AG04450 (cell line): Measurements from ENCODE around the gene PCYT1B. TPM values are rescaled to one million over a fixed set of nuclear protein-coding genes. Genes with fewer than 3 reads are reported as not detected.

ENCODE experiments used
- CTCF ChIA-PET: fragments of 300-600, 350-600 bp; formaldehyde crosslinking; extraction: SDS; loops from one replicate; lab custom pipeline; 2022; ENCODE audit warnings: antibody characterized with exemption, inconsistent platforms; lab: Charles Lee
- POLR2A ChIA-PET: fragments of 350-600 bp; formaldehyde crosslinking; extraction: SDS; loops from one replicate; lab custom pipeline; 2021; ENCODE audit warnings: antibody characterized with exemption, inconsistent platforms; lab: Yijun Ruan, JAX
- DNase-seq: peaks from one replicate; pipeline ENCODE4 v3.0.0-alpha.2; 2011; ENCODE audit warnings: low read depth, low spot score
- H3K27ac ChIP-seq: one replicate; pipeline ENCODE4 v1.5.1; 2012; ENCODE audit warnings: low read depth, low read length, control low read depth
- H3K27me3 ChIP-seq: one replicate; pipeline ENCODE4 v1.6.0; 2012; ENCODE audit warnings: low read length; ENCODE audit not compliant: control insufficient read depth, insufficient read depth
- H3K4me3 ChIP-seq: 2 replicates; pipeline ENCODE4 v1.5.1; 2011; ENCODE audit warnings: mild to moderate bottlenecking, low read depth, low read length, control low read depth
- H3K9me3 ChIP-seq: 2 replicates; pipeline ENCODE4 v1.5.1; 2012; ENCODE audit warnings: low read length; ENCODE audit not compliant: control insufficient read depth, insufficient read depth
- polyA plus RNA-seq: library from polyadenylated mRNA; depleted of rRNA; stranded (reverse); fragments of >200 nt; gene quantifications from 2 replicates; pipeline ENCODE4 v1.2.3, GENCODE V29; 2011
- TF ChIP-seq, protein P1 (sequence below): IDR thresholded peaks from 2 replicates; pipeline ENCODE4 v1.5.1; 2011; ENCODE audit warnings: low read depth, low read length, control low read depth, inconsistent platforms

Gene PCYT1B
- polyA plus RNA-seq, 1 experiment: 0.10 TPM

DNA sequence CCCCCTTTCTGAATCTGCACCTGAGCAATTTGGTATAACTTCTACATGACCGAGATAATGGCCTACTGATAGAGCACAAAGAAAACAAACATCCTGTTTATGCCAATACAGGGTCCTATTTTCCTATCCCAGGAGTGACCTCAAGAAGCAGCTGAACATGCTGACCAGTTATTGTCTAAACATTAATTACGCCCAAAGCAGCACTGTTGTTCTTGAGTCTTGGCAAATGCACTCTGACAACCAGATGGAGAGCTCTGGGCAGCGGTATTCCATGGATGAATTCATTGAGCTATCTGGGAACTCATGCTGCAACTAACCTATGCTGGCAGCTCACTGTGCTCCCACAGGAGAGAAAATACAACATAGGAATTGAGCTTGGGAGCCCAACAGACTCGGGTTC, 52.6 kb downstream of the PCYT1B start:
- no peaks in the 10 kb centered on the region for H3K27me3 ChIP-seq
- ChIA-PET POLR2A (no interaction called here), CTCF (no interaction called here)

DNA sequence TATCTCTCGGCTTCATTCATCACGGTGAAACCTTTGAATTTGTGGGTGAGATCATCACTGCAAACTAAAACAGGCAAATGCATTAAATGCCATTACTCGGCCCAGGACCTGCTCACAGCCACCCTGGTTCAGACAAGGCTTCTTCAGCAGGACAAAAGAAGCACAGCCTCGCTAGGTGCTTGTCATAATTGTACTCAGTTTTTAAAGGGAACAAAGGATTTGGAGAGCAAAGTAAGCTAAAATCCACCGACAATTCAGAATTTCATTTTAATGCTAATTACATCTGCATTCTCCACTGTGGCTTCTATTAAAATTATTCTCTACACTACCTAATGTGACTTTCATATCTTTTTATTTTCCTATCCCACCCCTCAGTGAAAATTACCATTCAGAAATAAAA, 57.0 kb downstream of the PCYT1B start:
- TF ChIP-seq, protein P1, sequence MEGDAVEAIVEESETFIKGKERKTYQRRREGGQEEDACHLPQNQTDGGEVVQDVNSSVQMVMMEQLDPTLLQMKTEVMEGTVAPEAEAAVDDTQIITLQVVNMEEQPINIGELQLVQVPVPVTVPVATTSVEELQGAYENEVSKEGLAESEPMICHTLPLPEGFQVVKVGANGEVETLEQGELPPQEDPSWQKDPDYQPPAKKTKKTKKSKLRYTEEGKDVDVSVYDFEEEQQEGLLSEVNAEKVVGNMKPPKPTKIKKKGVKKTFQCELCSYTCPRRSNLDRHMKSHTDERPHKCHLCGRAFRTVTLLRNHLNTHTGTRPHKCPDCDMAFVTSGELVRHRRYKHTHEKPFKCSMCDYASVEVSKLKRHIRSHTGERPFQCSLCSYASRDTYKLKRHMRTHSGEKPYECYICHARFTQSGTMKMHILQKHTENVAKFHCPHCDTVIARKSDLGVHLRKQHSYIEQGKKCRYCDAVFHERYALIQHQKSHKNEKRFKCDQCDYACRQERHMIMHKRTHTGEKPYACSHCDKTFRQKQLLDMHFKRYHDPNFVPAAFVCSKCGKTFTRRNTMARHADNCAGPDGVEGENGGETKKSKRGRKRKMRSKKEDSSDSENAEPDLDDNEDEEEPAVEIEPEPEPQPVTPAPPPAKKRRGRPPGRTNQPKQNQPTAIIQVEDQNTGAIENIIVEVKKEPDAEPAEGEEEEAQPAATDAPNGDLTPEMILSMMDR: no peak
- H3K4me3 ChIP-seq: no peak overlapping the region
- POLR2A ChIA-PET: no interaction called here
- DNase-seq: no peak
- CTCF ChIA-PET: no interaction called here
- H3K9me3 ChIP-seq: no peaks in the 10 kb centered on the region
- no peak overlapping the region for H3K27ac ChIP-seq
- no peaks in the 10 kb centered on the region for H3K27me3 ChIP-seq

More for the DNA sequence above, 52.6 kb downstream of the PCYT1B start:
- no peaks in the 10 kb centered on the region for H3K9me3 ChIP-seq
- H3K27ac ChIP-seq: no peak overlapping the region
- no peak overlapping the region for H3K4me3 ChIP-seq
- no peak for DNase-seq
- TF ChIP-seq, protein P1: no peak

DNA sequence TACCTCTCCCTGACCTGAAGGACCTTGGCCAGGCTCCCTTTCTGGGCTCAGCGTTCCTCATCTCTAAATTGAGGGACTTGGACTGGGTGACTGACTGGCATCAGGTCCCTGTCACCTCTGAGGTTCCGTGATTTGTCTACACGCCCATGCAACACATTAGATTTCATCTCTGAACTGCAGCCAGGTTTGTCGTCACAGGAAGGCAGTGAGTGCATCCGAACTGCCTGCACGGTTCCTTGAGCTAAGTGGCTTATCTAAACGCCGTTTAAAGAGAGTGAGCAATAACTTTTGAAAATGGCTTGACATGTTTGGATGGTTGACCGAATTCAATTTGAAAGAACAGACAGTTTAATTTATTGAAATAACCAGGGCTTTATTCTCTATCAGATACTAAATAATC, 70.1 kb downstream of the PCYT1B start:
- no peak for DNase-seq
- Histone ChIP-seq H3K27me3 (no peaks in the 10 kb centered on the region), H3K4me3 (no peak overlapping the region), H3K9me3 (no peaks in the 10 kb centered on the region), H3K27ac (no peak overlapping the region)
- ChIA-PET POLR2A (no interaction called here), CTCF (no interaction called here)
- TF ChIP-seq, protein P1: no peak

DNA sequence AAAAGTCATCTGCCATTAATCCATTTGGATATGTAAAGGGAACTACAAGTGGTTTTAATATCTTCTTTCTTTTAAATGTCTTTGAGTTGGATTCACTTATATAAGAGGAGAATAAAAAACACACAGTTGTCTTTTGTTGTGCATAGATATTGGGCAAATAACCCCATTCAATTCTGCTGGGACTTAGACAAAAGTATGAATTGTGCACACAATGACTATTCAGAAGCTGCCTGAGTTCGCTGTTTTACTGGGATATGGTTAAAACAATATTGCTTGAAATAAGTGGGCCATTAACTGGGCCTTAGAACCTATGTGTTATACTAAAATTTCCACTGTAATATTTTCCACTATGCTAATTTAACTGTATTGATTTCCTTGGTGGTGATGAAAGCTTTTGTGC, 71.7 kb downstream of the PCYT1B start:
- no peak overlapping the region for H3K4me3 ChIP-seq
- H3K9me3 ChIP-seq: no peaks in the 10 kb centered on the region
- CTCF ChIA-PET: no interaction called here
- TF ChIP-seq, protein P1: no peak
- no peaks in the 10 kb centered on the region for H3K27me3 ChIP-seq
- DNase-seq: no peak
- no peak overlapping the region for H3K27ac ChIP-seq
- POLR2A ChIA-PET: no interaction called here

DNA sequence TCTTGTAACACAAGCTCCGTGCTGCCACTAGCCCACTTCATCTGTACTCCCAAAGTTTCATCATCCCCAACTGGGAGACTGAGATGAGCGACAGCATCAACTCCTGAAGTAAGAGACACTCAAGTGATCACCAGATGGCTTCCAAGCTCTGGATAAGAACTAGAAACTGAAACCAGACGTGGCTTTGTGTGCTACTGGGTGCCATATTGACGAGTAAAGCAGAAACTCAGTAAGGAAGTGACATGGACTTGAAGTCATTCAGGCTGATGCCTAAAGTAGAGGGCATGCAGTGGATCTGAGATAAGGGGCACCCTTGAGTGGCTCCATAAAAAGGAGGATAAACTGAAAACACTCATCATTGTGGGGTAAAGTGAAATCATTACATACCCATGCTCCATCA, 72.4 kb downstream of the PCYT1B start:
- no peak for DNase-seq
- Histone ChIP-seq H3K9me3 (no peaks in the 10 kb centered on the region), H3K4me3 (no peak overlapping the region), H3K27ac (no peak overlapping the region), H3K27me3 (no peaks in the 10 kb centered on the region)
- TF ChIP-seq, protein P1: no peak
- POLR2A ChIA-PET: no interaction called here
- CTCF ChIA-PET: no interaction called here
